GM20000 (cell line): ENCODE measurements around the gene PDE6C.

Source experiments
- DNase-seq: peaks from one replicate; pipeline ENCODE4 v3.0.0; 2012; ENCODE audit warnings: low spot score
- CTCF ChIP-seq: IDR thresholded peaks from 2 replicates; pipeline ENCODE4 v1.5.1; 2012; ENCODE audit warnings: mild to moderate bottlenecking, control low read depth; ENCODE audit errors: extremely low read depth, missing control alignments

PDE6C gene

DNA sequence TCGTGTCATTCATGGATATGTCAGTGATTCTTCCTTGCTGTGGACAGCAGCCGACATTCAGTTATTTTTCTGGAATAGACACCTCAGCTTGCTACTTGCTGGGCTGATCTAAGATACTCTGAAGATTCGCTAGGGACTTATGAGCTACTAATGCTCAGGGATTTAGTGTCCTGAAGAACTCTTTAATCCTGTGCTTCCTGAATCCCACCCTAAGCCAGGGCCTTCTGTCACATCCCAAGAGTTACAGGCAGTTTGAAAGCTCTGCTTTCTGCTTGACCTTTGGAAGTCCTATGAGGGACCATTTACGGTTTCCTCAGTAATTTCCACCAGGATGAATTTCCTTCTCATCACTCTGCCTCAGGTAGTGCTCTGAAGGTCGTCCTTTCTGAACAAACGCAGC is at the start of gene PDE6C:
Gene PDE6C (plus strand): TSS at position 227 of the 400 bp plus-strand sequence. CDS start 189 bp downstream, outside the sequence.
- no peak for TF ChIP-seq CTCF
- DNase-seq: no peak

DNA sequence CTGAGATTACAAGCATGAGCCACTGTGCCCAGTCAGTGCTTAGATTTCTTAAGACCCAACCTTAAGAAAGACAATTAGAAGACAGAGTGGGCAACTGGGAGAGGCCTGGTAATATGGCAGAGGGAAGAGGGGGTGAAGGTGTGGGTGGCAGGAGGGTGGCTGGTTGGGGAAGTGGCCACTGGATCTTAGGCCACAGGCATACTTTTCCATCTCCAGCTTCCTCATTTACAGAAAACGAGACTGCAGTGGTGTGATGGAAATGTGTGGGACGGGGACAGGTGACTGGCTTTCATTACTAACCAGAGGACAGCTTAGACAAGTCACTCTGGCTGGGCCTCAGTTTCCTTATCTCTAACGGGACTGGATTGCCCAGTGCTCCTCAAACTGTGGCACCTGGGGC is 46.9 kb upstream of the PDE6C start:
- TF ChIP-seq CTCF: no peak
- no peak for DNase-seq

- no peak for DNase-seq
- TF ChIP-seq CTCF: no peak
Measured at GRCh38 chr10:93566435-93567276, 45.7 kb upstream of the PDE6C start, which contains the start of gene FFAR4. Gene FFAR4 (plus strand): TSS chr10:93566665. CDS start chr10:93566721, 56 bp downstream.

DNA sequence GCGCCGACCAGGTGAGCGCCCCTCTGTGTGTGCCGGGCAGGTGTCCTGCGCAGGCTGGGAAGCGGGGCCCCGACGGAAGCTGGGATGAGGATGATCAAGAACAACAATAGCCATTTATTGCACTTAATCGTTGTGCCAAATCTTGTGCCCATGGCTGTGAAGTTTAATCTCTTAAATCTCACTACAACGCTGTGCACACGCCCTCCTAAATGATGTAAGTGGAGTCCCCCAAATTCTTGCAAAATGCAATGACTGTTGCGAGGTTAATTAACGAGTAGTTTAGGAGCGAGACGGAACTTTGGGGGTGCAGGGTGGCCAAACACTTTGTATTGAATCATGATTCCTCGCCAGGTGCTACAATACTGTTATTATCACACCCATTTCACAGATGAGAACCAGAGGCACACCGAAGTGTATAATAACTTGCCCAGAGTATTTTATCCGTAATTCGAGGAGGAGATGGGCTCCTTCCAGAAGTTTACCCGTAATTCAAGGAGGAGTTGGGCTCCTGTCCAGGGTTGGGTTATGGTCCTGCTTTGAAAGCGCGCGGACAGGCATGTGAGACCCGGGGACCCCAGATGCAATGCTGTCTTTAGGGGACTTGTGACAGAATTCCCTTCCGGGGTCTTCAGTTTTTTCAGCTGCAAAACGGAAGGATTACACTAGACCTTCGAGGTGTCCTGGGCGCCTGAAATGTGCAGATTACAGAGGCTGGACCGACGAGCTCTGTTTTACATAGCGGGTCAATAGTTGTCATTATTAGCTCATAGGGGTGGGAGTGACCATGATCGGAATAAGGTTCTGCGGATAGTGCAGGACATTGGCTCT is 44.8 kb upstream of the PDE6C start:
- no peak for DNase-seq
- no peak for TF ChIP-seq CTCF

DNA sequence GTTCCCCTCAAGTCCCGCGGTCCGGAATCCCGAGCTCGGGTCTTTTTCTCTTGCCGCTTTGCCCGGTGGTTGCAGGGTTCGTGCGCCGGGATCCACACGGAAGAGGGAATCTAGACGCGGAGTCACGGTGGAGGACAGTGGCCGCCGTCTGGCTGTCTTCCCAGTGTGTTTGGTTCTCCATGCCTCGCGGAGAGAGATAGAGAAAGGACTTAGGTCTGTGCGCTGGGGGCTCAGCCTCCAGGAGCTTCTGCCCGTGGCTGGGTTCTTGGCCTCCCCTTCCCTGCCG is 44.3 kb upstream of the PDE6C start:
- DNase-seq: no peak

GRCh38 chr10:93570383-93570782 is 42.0 kb upstream of the PDE6C start:
- DNase-seq: no peak

More for the DNA sequence above, 44.3 kb upstream of the PDE6C start:
- no peak for TF ChIP-seq CTCF

More at GRCh38 chr10:93570383-93570782, 42.0 kb upstream of the PDE6C start:
- TF ChIP-seq CTCF: no peak
